H1 (cell line): ENCODE results near the gene IQCH. TPM values are rescaled to one million over a fixed set of nuclear protein-coding genes. Genes with fewer than 3 reads are reported as not detected.

Experiments
- CBX5 ChIP-seq: fragments of 300-800, 300-1000 bp; sonication (generic); IDR thresholded peaks from 2 replicates; pipeline ENCODE4 v1.7.1; 2016; ENCODE audit warnings: antibody characterized with exemption, low read length, low read depth
- FOSL1 ChIP-seq: IDR thresholded peaks from 2 replicates; pipeline ENCODE4 v1.6.1; 2011; ENCODE audit warnings: mild to moderate bottlenecking, low read depth, low read length, moderate library complexity; ENCODE audit not compliant: insufficient read depth
- HDAC2 ChIP-seq, 2 experiments: fragments of 300-600 bp in 1 of 2; sonication (generic) in 1 of 2; IDR thresholded peaks; 2 replicates each; pipeline ENCODE4 v1.6.1; 2011 to 2012; ENCODE audit warnings: low read depth in 2 of 2, low read length in 2 of 2, mild to moderate bottlenecking in 2 of 2, moderate library complexity in 2 of 2, borderline replicate concordance in 1 of 2, inconsistent platforms in 1 of 2
- KDM1A ChIP-seq: fragments of 200-600, 300-600 bp; sonication (generic); IDR thresholded peaks from 2 replicates; pipeline ENCODE4 v1.7.1; 2016; ENCODE audit warnings: mild to moderate bottlenecking, low read length, borderline replicate concordance
- POLR2A ChIP-seq, 2 experiments: IDR thresholded peaks; 1 replicate in 1 of 2; 2 replicates in 1 of 2; pipeline ENCODE4 v1.6.1; 2011; ENCODE audit warnings: low read depth in 2 of 2, low read length in 2 of 2, mild to moderate bottlenecking in 2 of 2; ENCODE audit errors: control extremely low read depth in 1 of 2
- RXRA ChIP-seq: IDR thresholded peaks from 2 replicates; pipeline ENCODE4 v1.6.1; 2011; ENCODE audit warnings: low read depth, mild to moderate bottlenecking, low read length, moderate library complexity; ENCODE audit not compliant: insufficient read depth
- SIX5 ChIP-seq: IDR thresholded peaks from 2 replicates; pipeline ENCODE4 v1.6.1; 2011; ENCODE audit warnings: mild to moderate bottlenecking, low read depth, low read length
- polyA plus RNA-seq, 7 experiments: library from polyadenylated mRNA; depleted of rRNA in 3 of 7; stranded (reverse) in 5 of 7; unstranded in 2 of 7; fragments of >200 nt in 5 of 7; fragments of 200-250 nt in 2 of 7; gene quantifications; 1 replicate in 5 of 7; 2 replicates in 1 of 7; 4 replicates in 1 of 7; pipeline versions ENCODE4 v1.2.1 to v1.2.3, GENCODE V29; 2011 to 2013; ENCODE audit warnings: missing spikeins in 2 of 7, mixed read lengths in 2 of 7
- total RNA-seq: library from RNA; stranded (reverse); fragmentation: NEBNext Ultra II Directional; extraction: Animal tissue kit (Norgen Biotek cat#: 25700); gene quantifications from 2 replicates; pipeline ENCODE4 v1.2.1, GENCODE V29; 2021

Gene IQCH
- total and polyA plus RNA-seq, 2 of the 8 experiments (the other 6 are each of a cell fraction or from before 2014, with no cell fraction given) = 0.60 to 1.9 TPM

- TF ChIP-seq SIX5 (no peak), FOSL1 (no peak), CBX5 (no peak), KDM1A (no peak), HDAC2 (IDR thresholded peaks at IDR 0.05; ENCODE audit: borderline replicate concordance in 1 of 2, low read depth in 2 of 2, low read length in 2 of 2) (no peak), POLR2A (IDR thresholded peaks at IDR 0.05; ENCODE audit: control extremely low read depth in 1 of 2, low read depth in 2 of 2, low read length in 2 of 2) (no peak), RXRA (no peak)
These were observed 145.3 kb downstream of the IQCH start (continued) for GRCh38 chr15:67399925-67400324.
